ENCODE results near the gene CLEC4E. TPM values are rescaled to one million over a fixed set of nuclear protein-coding genes. Genes with fewer than 3 reads are reported as not detected.

The CLEC4E gene
- total RNA-seq, 1 experiment from 2014 or later: not detected

GRCh38 chr12:8544295-8544694 lies 3.6 kb upstream of the CLEC4E start:
- TF ChIP-seq POLR2A (IDR thresholded peaks at IDR 0.05; ENCODE audit: borderline replicate concordance, extremely low read depth, insufficient read depth, insufficient read length) (no peak), SP1 (IDR thresholded peaks at IDR 0.05; ENCODE audit: low read depth) (no peak), FOSL1 (IDR thresholded peaks at IDR 0.05; ENCODE audit: low read depth) (no peak), JUND (IDR thresholded peaks at IDR 0.05) (no peak), YY1 (IDR thresholded peaks at IDR 0.05; ENCODE audit: extremely low read depth, insufficient replicate concordance, low read depth, low read length) (no peak), CTCF (IDR thresholded peaks at IDR 0.05 in 2 of 3, conservative IDR thresholded peaks at IDR 0.05 in 1 of 3; ENCODE audit: borderline replicate concordance in 1 of 3, insufficient read depth in 1 of 3, low read depth in 2 of 3, low read length in 2 of 3) (peak; percentile 49 to 88 (median 82); a peak in 5 of 6 replicates), CBX3 (IDR thresholded peaks at IDR 0.05; ENCODE audit: low read depth) (no peak), RAD21 (IDR thresholded peaks at IDR 0.05; ENCODE audit: low read depth) (peak; percentile 66)
- Histone ChIP-seq H3K36me3 (ENCODE audit: control insufficient read depth in 1 of 2, insufficient read depth in 2 of 2, low read length in 2 of 2) (no peaks in the 10 kb centered on the region), H3K4me3 (replicated peaks in 1 of 2; ENCODE audit: low read depth in 1 of 2, low read length in 2 of 2) (no peak overlapping the region), H3K4me1 (ENCODE audit: control insufficient read depth in 1 of 2, insufficient read depth in 2 of 2, low read length in 2 of 2) (no peaks in the 10 kb centered on the region), H3K9me2 (ENCODE audit: insufficient read depth) (no peaks in the 10 kb centered on the region), H3K27me3 (ENCODE audit: insufficient read depth, low read length) (no peaks in the 10 kb centered on the region; the same call in 1 of the 2 replicates), H3K79me2 (ENCODE audit: insufficient read depth, low read length) (no peaks in the 10 kb centered on the region), H3K9ac (ENCODE audit: low read length) (no peak overlapping the region), H3K27ac (ENCODE audit: low read depth, low read length) (no peak overlapping the region), H2AFZ (ENCODE audit: low read depth, low read length, poor library complexity, severe bottlenecking) (peak overlapping the region; percentile 13), H3K4me2 (ENCODE audit: low read length) (peak overlapping the region; percentile 34), H3K9me3 (ENCODE audit: control insufficient read depth in 1 of 2, insufficient read depth in 1 of 2, low read depth in 1 of 2, low read length in 2 of 2) (no peaks in the 10 kb centered on the region), H4K20me1 (ENCODE audit: insufficient read depth) (no peaks in the 10 kb centered on the region)
- peak; percentile 91 for ATAC-seq
- peak; percentile 35 for DNase-seq (ENCODE audit: low read depth, low spot score)
- RAD21 ChIA-PET (ENCODE audit: low non-redundant PET in 1 of 2, low total read pairs in 2 of 2, uncharacterized antibody in 2 of 2, unreplicated experiment in 2 of 2): interaction anchor here (0.7 to 1.7 kb wide), 6 partner anchors 65 to 505 kb away, joined by 3 to 12 read pairs (median 5); no protein-coding TSS in a partner anchor
- POLR2A ChIA-PET: interaction anchor here (1.0 kb wide), 1 partner anchor 113 kb away, joined by 4 read pairs; no protein-coding TSS in a partner anchor
- intact Hi-C loops (cut with micrococcal nuclease): loop anchor here (1.0 to 10.0 kb wide), 3 partner anchors 65 to 505 kb away; partner anchors contain the start of gene A2ML1
- BruUV-seq (replicated peaks): no TSS peak
- CTCF ChIA-PET: interaction anchor here (0.6 to 2.5 kb wide), 51 partner anchors 8 to 520 kb away, joined by 3 to 51 read pairs (median 5); partner anchors contain the start of gene AICDA

- ChIA-PET RAD21 (ENCODE audit: low non-redundant PET in 1 of 2, low total read pairs in 2 of 2, uncharacterized antibody in 2 of 2, unreplicated experiment in 2 of 2) (no interaction called here), CTCF (no interaction called here), POLR2A (no interaction called here)
- Histone ChIP-seq H3K79me2 (ENCODE audit: insufficient read depth, low read length) (no peaks in the 10 kb centered on the region), H3K4me3 (replicated peaks in 1 of 2; ENCODE audit: low read depth in 1 of 2, low read length in 2 of 2) (no peak overlapping the region), H3K36me3 (ENCODE audit: control insufficient read depth in 1 of 2, insufficient read depth in 2 of 2, low read length in 2 of 2) (no peaks in the 10 kb centered on the region), H3K27me3 (ENCODE audit: insufficient read depth, low read length) (peaks cover 3% of the 10 kb centered on the region), H3K9me3 (ENCODE audit: control insufficient read depth in 1 of 2, insufficient read depth in 1 of 2, low read depth in 1 of 2, low read length in 2 of 2) (no peaks in the 10 kb centered on the region), H4K20me1 (ENCODE audit: insufficient read depth) (no peaks in the 10 kb centered on the region), H2AFZ (ENCODE audit: low read depth, low read length, poor library complexity, severe bottlenecking) (no peak overlapping the region), H3K27ac (ENCODE audit: low read depth, low read length) (no peak overlapping the region), H3K9me2 (ENCODE audit: insufficient read depth) (no peaks in the 10 kb centered on the region), H3K4me2 (ENCODE audit: low read length) (no peak overlapping the region), H3K9ac (ENCODE audit: low read length) (no peak overlapping the region), H3K4me1 (ENCODE audit: control insufficient read depth in 1 of 2, insufficient read depth in 2 of 2, low read length in 2 of 2) (no peaks in the 10 kb centered on the region)
- ATAC-seq: no peak
- no TSS peak for BruUV-seq (replicated peaks)
- DNase-seq (ENCODE audit: low read depth, low spot score): no peak
- TF ChIP-seq TCF7L2 (IDR thresholded peaks at IDR 0.05; ENCODE audit: borderline replicate concordance, extremely low read depth, insufficient read depth, insufficient read length) (no peak), ELF1 (IDR thresholded peaks at IDR 0.05; ENCODE audit: borderline replicate concordance, low read depth) (no peak), ZFX (IDR thresholded peaks at IDR 0.05) (no peak), ATF3 (IDR thresholded peaks at IDR 0.05) (no peak)
- intact Hi-C loops (cut with micrococcal nuclease): loop anchor here (10.0 kb wide), 1 partner anchor 283 kb away; the partner anchor contains the start of gene A2ML1
Measured at GRCh38 chr12:8541562-8541961, 857 bp upstream of the CLEC4E start.

All from HCT116 (cell line).